ENCODE measurements around the gene PRKAG3.

PRKAG3 gene

GRCh38 chr2:218813771-218814460 lies 17.7 kb downstream of the PRKAG3 start:
- DNase-seq (ENCODE audit: low read depth) = no peak

GRCh38 chr2:218812861-218813260 lies 18.7 kb downstream of the PRKAG3 start:
- DNase-seq (ENCODE audit: low read depth) = no peak

- no peak for DNase-seq (ENCODE audit: low read depth)
Observed at GRCh38 chr2:218812096-218812815, 19.3 kb downstream of the PRKAG3 start.

- DNase-seq (ENCODE audit: low read depth) = no peak
Observed at GRCh38 chr2:218811382-218811781, 20.2 kb downstream of the PRKAG3 start.

- no peak for DNase-seq (ENCODE audit: low read depth)
Observed at GRCh38 chr2:218810256-218810655, 21.3 kb downstream of the PRKAG3 start.

- DNase-seq (ENCODE audit: low read depth) = no peak
Observed at GRCh38 chr2:218809515-218809914, 22.1 kb downstream of the PRKAG3 start.

GRCh38 chr2:218807626-218808025 lies 24.0 kb downstream of the PRKAG3 start:
- no peak for DNase-seq (ENCODE audit: low read depth)

- DNase-seq (ENCODE audit: low read depth) = peak; percentile 98
Observed at GRCh38 chr2:218806346-218806978, 25.1 kb downstream of the PRKAG3 start.

GRCh38 chr2:218805627-218806026 lies 26.0 kb downstream of the PRKAG3 start:
- DNase-seq (ENCODE audit: low read depth) = no peak

GRCh38 chr2:218804817-218805216 lies 26.8 kb downstream of the PRKAG3 start:
- no peak for DNase-seq (ENCODE audit: low read depth)

- DNase-seq (ENCODE audit: low read depth) = no peak
Observed at GRCh38 chr2:218802386-218802994, 29.1 kb downstream of the PRKAG3 start.

GRCh38 chr2:218799990-218800389 lies 31.6 kb downstream of the PRKAG3 start:
- no peak for DNase-seq (ENCODE audit: low read depth)

- no peak for DNase-seq (ENCODE audit: low read depth)
Observed at GRCh38 chr2:218798767-218799504, 32.7 kb downstream of the PRKAG3 start.

GRCh38 chr2:218796691-218797090 lies 34.9 kb downstream of the PRKAG3 start:
- no peak for DNase-seq (ENCODE audit: low read depth)

GRCh38 chr2:218792433-218792832 lies 39.2 kb downstream of the PRKAG3 start:
- no peak for DNase-seq (ENCODE audit: low read depth)

- no peak for DNase-seq (ENCODE audit: low read depth)
Observed at GRCh38 chr2:218788529-218789255, 42.9 kb downstream of the PRKAG3 start.

GRCh38 chr2:218786133-218786532 lies 45.5 kb downstream of the PRKAG3 start:
- no peak for DNase-seq (ENCODE audit: low read depth)

- no peak for DNase-seq (ENCODE audit: low read depth)
Observed at GRCh38 chr2:218785103-218785502, 46.5 kb downstream of the PRKAG3 start.

GRCh38 chr2:218783688-218784087 lies 47.9 kb downstream of the PRKAG3 start:
- no peak for DNase-seq (ENCODE audit: low read depth)

GRCh38 chr2:218782528-218782844 lies 49.1 kb downstream of the PRKAG3 start:
- DNase-seq (ENCODE audit: low read depth) = no peak

GRCh38 chr2:218781691-218782527 lies 49.7 kb downstream of the PRKAG3 start, which contains the start of gene CYP27A1:
Gene CYP27A1, plus strand, starts transcription at chr2:218782147. Its CDS starts 36 bp downstream, at chr2:218782183.
- no peak for DNase-seq (ENCODE audit: low read depth)

All from GM04504 (cell line).